DND-41 (cell line): ENCODE data around the gene RHOB.

Experiments
- ATAC-seq: fragments of 200-7000 bp; cut with Tn5 transposase; 3 replicates; pipeline ENCODE4 v1.9.1; 2021; ENCODE audit warnings: low read depth; ENCODE audit not compliant: insufficient read depth
- DNase-seq: peaks from one replicate; pipeline ENCODE4 v3.0.0-alpha.2; 2020
- H2AFZ ChIP-seq: 2 replicates; pipeline ENCODE4 v1.6.0; 2012; ENCODE audit warnings: low read depth, low read length
- H3K27ac ChIP-seq: 2 replicates; pipeline ENCODE4 v1.5.1; 2012; ENCODE audit warnings: low read length, inconsistent platforms
- H3K27me3 ChIP-seq: fragments of 200-600 bp; sonication (generic); 2 replicates; pipeline ENCODE4 v1.6.0; 2012; ENCODE audit warnings: low read length, mild to moderate bottlenecking, inconsistent platforms; ENCODE audit not compliant: insufficient read depth, poor library complexity
- H3K36me3 ChIP-seq: 2 replicates; pipeline ENCODE4 v1.5.1; 2012; ENCODE audit warnings: low read length, inconsistent platforms; ENCODE audit not compliant: insufficient read depth
- H3K4me1 ChIP-seq: 2 replicates; pipeline ENCODE4 v1.5.1; 2012; ENCODE audit warnings: mild to moderate bottlenecking, low read length; ENCODE audit not compliant: insufficient read depth
- H3K4me2 ChIP-seq: 2 replicates; pipeline ENCODE4 v1.6.0; 2012; ENCODE audit warnings: mild to moderate bottlenecking, moderate library complexity, low read length, inconsistent platforms; ENCODE audit not compliant: insufficient read depth
- H3K4me3 ChIP-seq, 2 experiments: fragments of 200-600 bp in 1 of 2; shearing (Covaris generic) in 1 of 2; 2 replicates each; pipeline ENCODE4 v1.5.1; 2012 to 2016; ENCODE audit warnings: inconsistent platforms in 2 of 2, low read length in 2 of 2, mild to moderate bottlenecking in 2 of 2, low read depth in 1 of 2, moderate library complexity in 1 of 2
- H3K79me2 ChIP-seq: 2 replicates; pipeline ENCODE4 v1.6.0; 2012; ENCODE audit warnings: low read length, inconsistent platforms; ENCODE audit not compliant: insufficient read depth
- H3K9ac ChIP-seq: 2 replicates; pipeline ENCODE4 v1.6.0; 2012; ENCODE audit warnings: low read depth, mild to moderate bottlenecking, inconsistent platforms, low read length, moderate library complexity
- H3K9me3 ChIP-seq: 2 replicates; pipeline ENCODE4 v1.5.1; 2012; ENCODE audit warnings: low read length, moderate library complexity, mild to moderate bottlenecking, inconsistent platforms; ENCODE audit not compliant: insufficient read depth, severe bottlenecking
- H4K20me1 ChIP-seq: 2 replicates; pipeline ENCODE4 v1.6.0; 2012; ENCODE audit warnings: low read length; ENCODE audit not compliant: insufficient read depth
- CTCF ChIP-seq: IDR thresholded peaks from 2 replicates; pipeline ENCODE4 v1.5.1; 2012; ENCODE audit warnings: borderline replicate concordance, low read length, moderate library complexity, mild to moderate bottlenecking; ENCODE audit not compliant: poor library complexity, severe bottlenecking; ENCODE audit errors: extremely low read depth
- EZH2 ChIP-seq: IDR thresholded peaks from 3 replicates; pipeline ENCODE4 v1.6.1; 2012; ENCODE audit warnings: borderline replicate concordance, low read depth, mild to moderate bottlenecking, moderate library complexity, low read length, inconsistent platforms; ENCODE audit not compliant: severe bottlenecking

Gene RHOB

GRCh38 chr2:20483194-20483895, 36.5 kb downstream of the RHOB start:
- TF ChIP-seq EZH2, result no peak
- Histone ChIP-seq H3K79me2 (no peaks in the 10 kb centered on the region), H3K9me3 (no peaks in the 10 kb centered on the region), H3K27me3 (peaks cover 15% of the 10 kb centered on the region), H3K4me2 (no peak overlapping the region), H3K9ac (no peak overlapping the region), H2AFZ (no peak overlapping the region), H4K20me1 (no peaks in the 10 kb centered on the region), H3K4me3 (no peak overlapping the region), H3K27ac (no peak overlapping the region), H3K36me3 (no peaks in the 10 kb centered on the region), H3K4me1 (no peaks in the 10 kb centered on the region)
- ATAC-seq, result no peak
- no peak for DNase-seq

DNA sequence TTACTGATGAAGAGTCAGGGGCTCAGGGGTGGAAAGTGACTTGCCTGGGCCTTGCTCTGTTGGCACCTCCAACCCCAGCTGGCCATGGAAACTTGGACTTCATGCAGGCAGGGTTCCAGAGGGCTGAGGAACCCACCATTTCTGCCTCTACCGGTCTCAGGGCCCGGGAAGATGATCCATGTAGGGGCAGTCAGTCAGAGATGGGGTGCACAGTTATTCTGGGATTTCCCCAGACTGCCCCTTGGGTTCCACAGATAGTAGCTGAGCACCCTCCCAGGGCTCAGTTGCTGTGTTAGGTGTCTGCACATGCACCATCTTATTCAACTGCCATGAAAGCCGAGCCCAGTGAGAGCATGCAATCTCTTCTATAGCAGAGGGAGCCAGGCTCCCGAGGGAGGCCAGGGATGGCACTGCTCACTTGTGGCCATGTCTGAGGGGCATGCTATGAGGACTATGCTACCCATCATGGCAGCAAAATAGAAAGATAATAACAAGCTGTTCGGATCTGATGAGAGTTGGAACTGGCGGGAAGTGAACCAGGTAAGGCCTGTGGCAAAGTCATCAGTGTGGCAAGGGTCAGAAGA, 37.3 kb downstream of the RHOB start:
- DNase-seq (no peak), ATAC-seq (no peak)
- Histone ChIP-seq H2AFZ (no peak overlapping the region), H3K36me3 (no peaks in the 10 kb centered on the region), H3K4me3 (no peak overlapping the region), H3K4me2 (no peak overlapping the region), H4K20me1 (no peaks in the 10 kb centered on the region), H3K27ac (no peak overlapping the region), H3K9ac (no peak overlapping the region), H3K79me2 (no peaks in the 10 kb centered on the region), H3K27me3 (peaks cover 15% of the 10 kb centered on the region), H3K4me1 (no peaks in the 10 kb centered on the region), H3K9me3 (no peaks in the 10 kb centered on the region)
- TF ChIP-seq EZH2, result no peak
- TF ChIP-seq CTCF, result no peak

- Histone ChIP-seq H3K9me3 (no peaks in the 10 kb centered on the region), H3K27me3 (peaks cover 15% of the 10 kb centered on the region), H3K4me2 (no peak overlapping the region), H3K4me3 (no peak overlapping the region), H3K36me3 (no peaks in the 10 kb centered on the region), H3K4me1 (no peaks in the 10 kb centered on the region), H3K9ac (no peak overlapping the region), H4K20me1 (no peaks in the 10 kb centered on the region), H2AFZ (no peak overlapping the region), H3K79me2 (no peaks in the 10 kb centered on the region), H3K27ac (no peak overlapping the region)
- ATAC-seq, result no peak
- DNase-seq, result no peak
- TF ChIP-seq EZH2 (no peak), CTCF (no peak)
Observed at GRCh38 chr2:20484810-20485611, 38.1 kb downstream of the RHOB start.
